DND-41 (cell line): ENCODE results near the gene TMEM253.
A peak's percentile ranks its signal among the peaks of the same experiment; 100 is the strongest.

ENCODE experiments used
- ATAC-seq: fragments of 200-7000 bp; cut with Tn5 transposase; 3 replicates; pipeline ENCODE4 v1.9.1; 2021; ENCODE audit warnings: low read depth; ENCODE audit not compliant: insufficient read depth
- DNase-seq: peaks from one replicate; pipeline ENCODE4 v3.0.0-alpha.2; 2020
- H2AFZ ChIP-seq: 2 replicates; pipeline ENCODE4 v1.6.0; 2012; ENCODE audit warnings: low read depth, low read length
- H3K27ac ChIP-seq: 2 replicates; pipeline ENCODE4 v1.5.1; 2012; ENCODE audit warnings: low read length, inconsistent platforms
- H3K27me3 ChIP-seq: fragments of 200-600 bp; sonication (generic); 2 replicates; pipeline ENCODE4 v1.6.0; 2012; ENCODE audit warnings: low read length, mild to moderate bottlenecking, inconsistent platforms; ENCODE audit not compliant: insufficient read depth, poor library complexity
- H3K36me3 ChIP-seq: 2 replicates; pipeline ENCODE4 v1.5.1; 2012; ENCODE audit warnings: low read length, inconsistent platforms; ENCODE audit not compliant: insufficient read depth
- H3K4me1 ChIP-seq: 2 replicates; pipeline ENCODE4 v1.5.1; 2012; ENCODE audit warnings: mild to moderate bottlenecking, low read length; ENCODE audit not compliant: insufficient read depth
- H3K4me2 ChIP-seq: 2 replicates; pipeline ENCODE4 v1.6.0; 2012; ENCODE audit warnings: mild to moderate bottlenecking, moderate library complexity, low read length, inconsistent platforms; ENCODE audit not compliant: insufficient read depth
- H3K4me3 ChIP-seq, 2 experiments: fragments of 200-600 bp in 1 of 2; shearing (Covaris generic) in 1 of 2; 2 replicates each; pipeline ENCODE4 v1.5.1; 2012 to 2016; ENCODE audit warnings: inconsistent platforms in 2 of 2, low read length in 2 of 2, mild to moderate bottlenecking in 2 of 2, low read depth in 1 of 2, moderate library complexity in 1 of 2
- H3K79me2 ChIP-seq: 2 replicates; pipeline ENCODE4 v1.6.0; 2012; ENCODE audit warnings: low read length, inconsistent platforms; ENCODE audit not compliant: insufficient read depth
- H3K9ac ChIP-seq: 2 replicates; pipeline ENCODE4 v1.6.0; 2012; ENCODE audit warnings: low read depth, mild to moderate bottlenecking, inconsistent platforms, low read length, moderate library complexity
- H3K9me3 ChIP-seq: 2 replicates; pipeline ENCODE4 v1.5.1; 2012; ENCODE audit warnings: low read length, moderate library complexity, mild to moderate bottlenecking, inconsistent platforms; ENCODE audit not compliant: insufficient read depth, severe bottlenecking
- H4K20me1 ChIP-seq: 2 replicates; pipeline ENCODE4 v1.6.0; 2012; ENCODE audit warnings: low read length; ENCODE audit not compliant: insufficient read depth
- CTCF ChIP-seq: IDR thresholded peaks from 2 replicates; pipeline ENCODE4 v1.5.1; 2012; ENCODE audit warnings: borderline replicate concordance, low read length, moderate library complexity, mild to moderate bottlenecking; ENCODE audit not compliant: poor library complexity, severe bottlenecking; ENCODE audit errors: extremely low read depth
- EZH2 ChIP-seq: IDR thresholded peaks from 3 replicates; pipeline ENCODE4 v1.6.1; 2012; ENCODE audit warnings: borderline replicate concordance, low read depth, mild to moderate bottlenecking, moderate library complexity, low read length, inconsistent platforms; ENCODE audit not compliant: severe bottlenecking

Gene TMEM253

GRCh38 chr14:21090940-21091663 is 9.8 kb upstream of the TMEM253 start:
- Histone ChIP-seq H3K4me1 (peaks cover 6% of the 10 kb centered on the region; the same call in 1 of the 2 replicates), H3K36me3 (peaks cover 29% of the 10 kb centered on the region), H3K4me2 (no peak overlapping the region), H4K20me1 (peaks cover 8% of the 10 kb centered on the region), H2AFZ (no peak overlapping the region), H3K27ac (no peak overlapping the region), H3K9me3 (no peaks in the 10 kb centered on the region), H3K27me3 (no peaks in the 10 kb centered on the region), H3K4me3 (no peak overlapping the region), H3K9ac (no peak overlapping the region), H3K79me2 (no peaks in the 10 kb centered on the region)
- TF ChIP-seq CTCF (no peak), EZH2 (no peak)
- ATAC-seq (no peak), DNase-seq (no peak)

DNA sequence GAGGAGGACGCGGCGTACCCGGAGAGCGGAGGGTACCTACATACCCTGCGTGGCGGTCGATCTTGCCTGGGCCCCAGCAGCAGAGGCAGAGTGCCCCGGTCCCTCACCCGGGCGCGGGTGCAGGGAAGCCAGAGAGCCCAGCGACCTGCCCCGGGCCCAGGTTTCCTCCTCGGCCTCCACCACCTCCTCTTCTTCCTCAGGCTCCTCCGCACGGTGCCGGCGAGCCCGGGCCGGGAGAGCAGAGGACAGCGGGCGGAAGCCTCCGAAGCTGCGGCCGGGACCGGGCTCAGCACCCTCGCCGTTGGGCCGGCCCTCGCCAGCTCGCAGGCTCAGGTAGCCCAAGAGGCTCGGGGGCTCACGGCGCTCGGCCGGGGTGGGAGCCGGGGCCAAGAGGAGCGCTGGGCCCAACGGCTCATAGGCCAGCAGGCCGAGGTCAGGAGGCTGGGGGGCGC is 9.0 kb upstream of the TMEM253 start:
- H2AFZ ChIP-seq = no peak overlapping the region
- H4K20me1 ChIP-seq = peaks cover 8% of the 10 kb centered on the region
- H3K4me2 ChIP-seq = no peak overlapping the region
- peaks cover 6% of the 10 kb centered on the region; the same call in 1 of the 2 replicates for H3K4me1 ChIP-seq
- no peak for DNase-seq
- ATAC-seq = no peak
- H3K9me3 ChIP-seq = no peaks in the 10 kb centered on the region
- H3K79me2 ChIP-seq = no peaks in the 10 kb centered on the region
- H3K4me3 ChIP-seq = no peak overlapping the region
- no peak overlapping the region for H3K27ac ChIP-seq
- H3K27me3 ChIP-seq = no peaks in the 10 kb centered on the region
- H3K36me3 ChIP-seq = peaks cover 29% of the 10 kb centered on the region
- H3K9ac ChIP-seq = no peak overlapping the region
- no peak for TF ChIP-seq CTCF
- TF ChIP-seq EZH2 = no peak

- peaks cover 29% of the 10 kb centered on the region for H3K36me3 ChIP-seq
- no peak overlapping the region for H3K27ac ChIP-seq
- H3K27me3 ChIP-seq = no peaks in the 10 kb centered on the region
- H3K4me3 ChIP-seq = no peak overlapping the region
- H3K9ac ChIP-seq = no peak overlapping the region
- H3K4me1 ChIP-seq = peaks cover 10% of the 10 kb centered on the region
- peaks cover 7% of the 10 kb centered on the region for H4K20me1 ChIP-seq
- DNase-seq (peak; percentile 86), ATAC-seq (peak; percentile 83)
- TF ChIP-seq EZH2 (no peak), CTCF (peak; percentile 100)
- H3K79me2 ChIP-seq = no peaks in the 10 kb centered on the region
- no peak overlapping the region for H2AFZ ChIP-seq
- no peak overlapping the region for H3K4me2 ChIP-seq
- H3K9me3 ChIP-seq = no peaks in the 10 kb centered on the region
These were observed 8.4 kb upstream of the TMEM253 start for GRCh38 chr14:21092273-21093011.
